IPS-11a (cell line): ENCODE measurements around the gene CNST.
"Not testable (repeated sequence)": the region's sequence is repeated elsewhere in the genome, so short reads cannot be mapped to it uniquely, and the experiment has no call there.

ENCODE experiments used
- H3K4me3 ChIP-seq: one replicate; pipeline ENCODE4 v1.5.1; 2013; ENCODE audit warnings: low read depth, low read length, control low read depth

Gene CNST

GRCh38 chr1:246698466-246699094 lies 132.3 kb downstream of the CNST start:
- no peak overlapping the region for H3K4me3 ChIP-seq

- no peak overlapping the region for H3K4me3 ChIP-seq
Measured at GRCh38 chr1:246699095-246699735, 133.0 kb downstream of the CNST start.

- H3K4me3 ChIP-seq = no peak overlapping the region
Measured at GRCh38 chr1:246703581-246703980, 137.3 kb downstream of the CNST start.

- H3K4me3 ChIP-seq = no peak overlapping the region
Measured at GRCh38 chr1:246705368-246705767, 139.1 kb downstream of the CNST start.

- H3K4me3 ChIP-seq = no peak overlapping the region
Measured at GRCh38 chr1:246708166-246708565, 141.9 kb downstream of the CNST start.

- no peak overlapping the region for H3K4me3 ChIP-seq
Measured at GRCh38 chr1:246709196-246709595, 142.9 kb downstream of the CNST start.

- no peak overlapping the region for H3K4me3 ChIP-seq
Measured at GRCh38 chr1:246709835-246710234, 143.6 kb downstream of the CNST start.

- no peak overlapping the region for H3K4me3 ChIP-seq
Measured at GRCh38 chr1:246711548-246712003, 145.3 kb downstream of the CNST start.

GRCh38 chr1:246712428-246712827 lies 146.2 kb downstream of the CNST start:
- not testable (repeated sequence) for H3K4me3 ChIP-seq
